HepG2 (cell line): Measurements from ENCODE around the gene CA7. TPM values are rescaled to one million over a fixed set of nuclear protein-coding genes. Genes with fewer than 3 reads are reported as not detected.
A peak's percentile ranks its signal among the peaks of the same experiment; 100 is the strongest.

Experiments used
- GATA4 ChIP-seq: sonication (generic); IDR thresholded peaks from 2 replicates; pipeline ENCODE4 v1.6.1; 2016; ENCODE audit warnings: antibody characterized with exemption, low read depth, borderline replicate concordance
- HDAC1 ChIP-seq: sonication (generic); formaldehyde crosslinking; IDR thresholded peaks from 2 replicates; pipeline ENCODE4 v1.5.1; 2020; ENCODE audit warnings: mild to moderate bottlenecking, missing genetic modification reagents
- ISL2 ChIP-seq: sonication (generic); formaldehyde crosslinking; IDR thresholded peaks from 2 replicates; pipeline ENCODE4 v1.5.0; 2020; ENCODE audit warnings: missing genetic modification reagents
- NFIB ChIP-seq: sonication (generic); formaldehyde crosslinking; IDR thresholded peaks from 2 replicates; pipeline ENCODE4 v1.9.0; 2021; ENCODE audit warnings: missing genetic modification reagents, mild to moderate bottlenecking, borderline replicate concordance
- SMAD9 ChIP-seq: sonication (generic); formaldehyde crosslinking; IDR thresholded peaks from 2 replicates; pipeline ENCODE4 v1.5.1; 2020; ENCODE audit warnings: mild to moderate bottlenecking, missing genetic modification reagents
- ZBTB3 ChIP-seq: sonication (generic); formaldehyde crosslinking; IDR thresholded peaks from 2 replicates; pipeline ENCODE4 v1.4.0; 2020; ENCODE audit warnings: low read depth, mild to moderate bottlenecking, moderate library complexity, missing genetic modification reagents, borderline replicate concordance
- ZNF484 ChIP-seq: sonication (generic); formaldehyde crosslinking; IDR thresholded peaks from 2 replicates; pipeline ENCODE4 v1.5.1; 2020; ENCODE audit warnings: mild to moderate bottlenecking, low read depth, missing genetic modification reagents, borderline replicate concordance
- ZNF816 ChIP-seq: sonication (generic); formaldehyde crosslinking; IDR thresholded peaks from 2 replicates; pipeline ENCODE4 v1.8.0; 2022; ENCODE audit warnings: missing genetic modification reagents, mild to moderate bottlenecking, borderline replicate concordance
- polyA plus RNA-seq, 8 experiments: library from polyadenylated mRNA; depleted of rRNA in 3 of 8; stranded (reverse) in 7 of 8; unstranded in 1 of 8; fragments of >200 nt; fragmentation: Illumina TruSeq in 4 of 8; extraction: Trizol in 4 of 8; gene quantifications; 2 replicates each; pipeline versions ENCODE4 v1.2.1 to v1.2.3, GENCODE V29; 2011 to 2016; ENCODE audit warnings: low read depth in 4 of 8, missing spikeins in 1 of 8, mixed read lengths in 1 of 8; ENCODE audit not compliant: insufficient read depth in 1 of 8
- total RNA-seq, 5 experiments: library from RNA; depleted of rRNA; stranded (reverse); fragments of >200 nt; fragmentation: Illumina TruSeq; extraction: Trizol; gene quantifications; 2 replicates each; pipeline ENCODE4 v1.2.3, GENCODE V29; 2016; ENCODE audit warnings: low read depth in 1 of 5
- TF ChIP-seq, protein P1 (sequence below): sonication (generic); formaldehyde crosslinking; IDR thresholded peaks from 2 replicates; pipeline ENCODE4 v1.4.0; 2020; ENCODE audit warnings: missing genetic modification reagents
- TF ChIP-seq, protein P2 (sequence below): sonication (generic); formaldehyde crosslinking; conservative IDR thresholded peaks from 2 replicates; pipeline ENCODE4 v1.8.1; 2023; ENCODE audit warnings: missing genetic modification reagents
- TF ChIP-seq, protein P3 (sequence below): sonication (generic); formaldehyde crosslinking; IDR thresholded peaks from 2 replicates; pipeline ENCODE4 v1.5.1; 2020; ENCODE audit warnings: mild to moderate bottlenecking, missing genetic modification reagents, moderate library complexity
- TF ChIP-seq, protein P4 (sequence below): sonication (generic); formaldehyde crosslinking; IDR thresholded peaks from 2 replicates; pipeline ENCODE4 v1.4.0; 2020; ENCODE audit warnings: missing genetic modification reagents, borderline replicate concordance
- TF ChIP-seq, protein P5 (sequence below): sonication (generic); formaldehyde crosslinking; IDR thresholded peaks from 2 replicates; pipeline ENCODE4 v1.8.1; 2022; ENCODE audit warnings: low read depth, mild to moderate bottlenecking, missing genetic modification reagents
- TF ChIP-seq, protein P6 (sequence below): sonication (generic); formaldehyde crosslinking; conservative IDR thresholded peaks from 2 replicates; pipeline ENCODE4 v1.8.0; 2022; ENCODE audit warnings: low read depth, missing genetic modification reagents

The CA7 gene
- total and polyA plus RNA-seq, 2 of the 13 experiments (the other 11 are each of a cell fraction or from before 2014, with no cell fraction given): not detected

DNA sequence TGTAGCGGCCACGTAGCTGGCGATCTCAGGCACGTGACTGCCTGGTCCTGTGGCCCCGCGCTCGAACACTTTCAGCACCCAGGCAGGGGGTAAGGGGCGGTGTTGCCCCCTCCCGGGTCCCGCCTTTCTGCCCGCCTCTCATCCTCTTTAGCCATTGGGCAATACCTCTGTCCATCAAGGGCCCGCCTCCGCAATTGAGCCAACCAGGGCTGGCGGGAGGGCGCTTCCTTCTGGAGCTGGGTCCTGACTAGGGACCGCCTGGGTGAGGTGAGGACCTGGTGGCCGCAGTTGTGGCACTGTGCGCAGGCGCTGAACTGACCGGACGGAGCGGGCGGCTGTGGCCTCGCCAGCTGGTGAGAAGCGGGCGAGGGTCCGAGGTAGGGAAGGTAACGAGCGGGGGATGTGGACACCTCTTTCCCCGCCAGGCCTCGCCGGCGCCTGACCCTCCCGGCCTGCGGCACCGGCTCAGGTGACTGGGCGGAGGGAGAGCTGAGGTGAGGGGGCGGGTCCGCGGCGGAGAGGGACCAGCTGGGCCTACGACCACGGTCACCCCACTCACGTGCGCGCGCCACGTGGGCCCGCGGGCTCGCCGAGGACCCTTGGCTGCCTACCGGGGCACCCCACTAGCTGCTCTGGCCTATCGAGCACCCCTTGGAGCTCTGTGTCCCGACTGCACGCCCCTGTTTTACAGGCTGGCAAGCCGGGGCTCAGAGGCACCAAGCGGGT, 36.2 kb downstream of the CA7 start, which contains the start of gene PDP2 (continued):
- TF ChIP-seq, protein P1, sequence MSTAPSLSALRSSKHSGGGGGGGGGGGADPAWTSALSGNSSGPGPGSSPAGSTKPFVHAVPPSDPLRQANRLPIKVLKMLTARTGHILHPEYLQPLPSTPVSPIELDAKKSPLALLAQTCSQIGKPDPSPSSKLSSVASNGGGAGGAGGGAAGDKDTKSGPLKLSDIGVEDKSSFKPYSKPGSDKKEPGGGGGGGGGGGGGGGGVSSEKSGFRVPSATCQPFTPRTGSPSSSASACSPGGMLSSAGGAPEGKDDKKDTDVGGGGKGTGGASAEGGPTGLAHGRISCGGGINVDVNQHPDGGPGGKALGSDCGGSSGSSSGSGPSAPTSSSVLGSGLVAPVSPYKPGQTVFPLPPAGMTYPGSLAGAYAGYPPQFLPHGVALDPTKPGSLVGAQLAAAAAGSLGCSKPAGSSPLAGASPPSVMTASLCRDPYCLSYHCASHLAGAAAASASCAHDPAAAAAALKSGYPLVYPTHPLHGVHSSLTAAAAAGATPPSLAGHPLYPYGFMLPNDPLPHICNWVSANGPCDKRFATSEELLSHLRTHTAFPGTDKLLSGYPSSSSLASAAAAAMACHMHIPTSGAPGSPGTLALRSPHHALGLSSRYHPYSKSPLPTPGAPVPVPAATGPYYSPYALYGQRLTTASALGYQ (CRISPR knock-in tag): peak; percentile 68; the same call in 1 of the 2 replicates
- peak; percentile 95 for TF ChIP-seq NFIB (CRISPR knock-in tag)
- TF ChIP-seq, protein P2, sequence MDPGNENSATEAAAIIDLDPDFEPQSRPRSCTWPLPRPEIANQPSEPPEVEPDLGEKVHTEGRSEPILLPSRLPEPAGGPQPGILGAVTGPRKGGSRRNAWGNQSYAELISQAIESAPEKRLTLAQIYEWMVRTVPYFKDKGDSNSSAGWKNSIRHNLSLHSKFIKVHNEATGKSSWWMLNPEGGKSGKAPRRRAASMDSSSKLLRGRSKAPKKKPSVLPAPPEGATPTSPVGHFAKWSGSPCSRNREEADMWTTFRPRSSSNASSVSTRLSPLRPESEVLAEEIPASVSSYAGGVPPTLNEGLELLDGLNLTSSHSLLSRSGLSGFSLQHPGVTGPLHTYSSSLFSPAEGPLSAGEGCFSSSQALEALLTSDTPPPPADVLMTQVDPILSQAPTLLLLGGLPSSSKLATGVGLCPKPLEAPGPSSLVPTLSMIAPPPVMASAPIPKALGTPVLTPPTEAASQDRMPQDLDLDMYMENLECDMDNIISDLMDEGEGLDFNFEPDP (CRISPR knock-in tag): peak; percentile 98; the same call in 1 of the 2 replicates
- TF ChIP-seq, protein P3, sequence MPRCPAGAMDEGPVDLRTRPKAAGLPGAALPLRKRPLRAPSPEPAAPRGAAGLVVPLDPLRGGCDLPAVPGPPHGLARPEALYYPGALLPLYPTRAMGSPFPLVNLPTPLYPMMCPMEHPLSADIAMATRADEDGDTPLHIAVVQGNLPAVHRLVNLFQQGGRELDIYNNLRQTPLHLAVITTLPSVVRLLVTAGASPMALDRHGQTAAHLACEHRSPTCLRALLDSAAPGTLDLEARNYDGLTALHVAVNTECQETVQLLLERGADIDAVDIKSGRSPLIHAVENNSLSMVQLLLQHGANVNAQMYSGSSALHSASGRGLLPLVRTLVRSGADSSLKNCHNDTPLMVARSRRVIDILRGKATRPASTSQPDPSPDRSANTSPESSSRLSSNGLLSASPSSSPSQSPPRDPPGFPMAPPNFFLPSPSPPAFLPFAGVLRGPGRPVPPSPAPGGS (CRISPR knock-in tag): peak; percentile 96
- TF ChIP-seq, protein P4, sequence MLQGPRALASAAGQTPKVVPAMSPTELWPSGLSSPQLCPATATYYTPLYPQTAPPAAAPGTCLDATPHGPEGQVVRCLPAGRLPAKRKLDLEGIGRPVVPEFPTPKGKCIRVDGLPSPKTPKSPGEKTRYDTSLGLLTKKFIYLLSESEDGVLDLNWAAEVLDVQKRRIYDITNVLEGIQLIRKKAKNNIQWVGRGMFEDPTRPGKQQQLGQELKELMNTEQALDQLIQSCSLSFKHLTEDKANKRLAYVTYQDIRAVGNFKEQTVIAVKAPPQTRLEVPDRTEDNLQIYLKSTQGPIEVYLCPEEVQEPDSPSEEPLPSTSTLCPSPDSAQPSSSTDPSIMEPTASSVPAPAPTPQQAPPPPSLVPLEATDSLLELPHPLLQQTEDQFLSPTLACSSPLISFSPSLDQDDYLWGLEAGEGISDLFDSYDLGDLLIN (CRISPR knock-in tag): no peak; the same call in 1 of the 2 replicates
- 0 out of 2 replicates have a peak, but pooled peaks have one; percentile 90 for TF ChIP-seq SMAD9 (CRISPR knock-in tag)
- TF ChIP-seq HDAC1: peak; percentile 92
- TF ChIP-seq, protein P5, sequence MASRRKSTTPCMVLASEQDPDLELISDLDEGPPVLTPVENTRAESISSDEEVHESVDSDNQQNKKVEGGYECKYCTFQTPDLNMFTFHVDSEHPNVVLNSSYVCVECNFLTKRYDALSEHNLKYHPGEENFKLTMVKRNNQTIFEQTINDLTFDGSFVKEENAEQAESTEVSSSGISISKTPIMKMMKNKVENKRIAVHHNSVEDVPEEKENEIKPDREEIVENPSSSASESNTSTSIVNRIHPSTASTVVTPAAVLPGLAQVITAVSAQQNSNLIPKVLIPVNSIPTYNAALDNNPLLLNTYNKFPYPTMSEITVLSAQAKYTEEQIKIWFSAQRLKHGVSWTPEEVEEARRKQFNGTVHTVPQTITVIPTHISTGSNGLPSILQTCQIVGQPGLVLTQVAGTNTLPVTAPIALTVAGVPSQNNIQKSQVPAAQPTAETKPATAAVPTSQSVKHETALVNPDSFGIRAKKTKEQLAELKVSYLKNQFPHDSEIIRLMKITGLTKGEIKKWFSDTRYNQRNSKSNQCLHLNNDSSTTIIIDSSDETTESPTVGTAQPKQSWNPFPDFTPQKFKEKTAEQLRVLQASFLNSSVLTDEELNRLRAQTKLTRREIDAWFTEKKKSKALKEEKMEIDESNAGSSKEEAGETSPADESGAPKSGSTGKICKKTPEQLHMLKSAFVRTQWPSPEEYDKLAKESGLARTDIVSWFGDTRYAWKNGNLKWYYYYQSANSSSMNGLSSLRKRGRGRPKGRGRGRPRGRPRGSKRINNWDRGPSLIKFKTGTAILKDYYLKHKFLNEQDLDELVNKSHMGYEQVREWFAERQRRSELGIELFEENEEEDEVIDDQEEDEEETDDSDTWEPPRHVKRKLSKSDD: peak; percentile 71; the same call in 1 of the 2 replicates
- TF ChIP-seq ZNF816 (CRISPR knock-in tag): peak; percentile 30; the same call in 1 of the 2 replicates
- no peak for TF ChIP-seq GATA4
- TF ChIP-seq ZNF484: 0 out of 2 replicates have a peak, but pooled peaks have one; percentile 89
- TF ChIP-seq, protein P6, sequence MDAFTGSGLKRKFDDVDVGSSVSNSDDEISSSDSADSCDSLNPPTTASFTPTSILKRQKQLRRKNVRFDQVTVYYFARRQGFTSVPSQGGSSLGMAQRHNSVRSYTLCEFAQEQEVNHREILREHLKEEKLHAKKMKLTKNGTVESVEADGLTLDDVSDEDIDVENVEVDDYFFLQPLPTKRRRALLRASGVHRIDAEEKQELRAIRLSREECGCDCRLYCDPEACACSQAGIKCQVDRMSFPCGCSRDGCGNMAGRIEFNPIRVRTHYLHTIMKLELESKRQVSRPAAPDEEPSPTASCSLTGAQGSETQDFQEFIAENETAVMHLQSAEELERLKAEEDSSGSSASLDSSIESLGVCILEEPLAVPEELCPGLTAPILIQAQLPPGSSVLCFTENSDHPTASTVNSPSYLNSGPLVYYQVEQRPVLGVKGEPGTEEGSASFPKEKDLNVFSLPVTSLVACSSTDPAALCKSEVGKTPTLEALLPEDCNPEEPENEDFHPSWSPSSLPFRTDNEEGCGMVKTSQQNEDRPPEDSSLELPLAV: no peak
- TF ChIP-seq ISL2 (CRISPR knock-in tag): peak; percentile 77
- TF ChIP-seq ZBTB3: no peak
